NCI-H1048 (cell line): ENCODE measurements around the gene SNURF.
"Not testable (repeated sequence)": the region's sequence is repeated elsewhere in the genome, so short reads cannot be mapped to it uniquely, and the experiment has no call there.

Source experiments
- DNase-seq: peaks from one replicate; lab custom pipeline; 2025; lab: John Stamatoyannopoulos, UW

SNURF gene

DNA sequence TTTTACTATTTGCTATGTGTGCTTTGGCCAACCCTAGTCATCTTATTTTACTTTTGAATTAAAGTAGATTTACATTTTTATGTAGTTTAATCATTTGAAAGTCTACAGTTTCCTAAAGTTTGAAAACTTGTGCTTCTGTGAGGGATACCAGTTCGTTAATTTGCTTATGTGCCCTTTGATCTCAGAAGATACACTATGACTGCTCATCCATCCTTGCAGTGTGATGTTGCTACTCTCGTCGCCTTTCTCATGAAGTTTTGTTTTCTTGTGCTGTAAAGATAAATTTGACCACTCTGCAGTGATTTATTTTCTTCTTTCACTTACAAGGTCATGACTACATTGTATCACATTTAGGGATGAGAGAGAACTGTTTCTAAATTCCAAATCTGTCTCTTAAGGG is 16.3 kb downstream of the SNURF start:
- DNase-seq, result no peak

DNA sequence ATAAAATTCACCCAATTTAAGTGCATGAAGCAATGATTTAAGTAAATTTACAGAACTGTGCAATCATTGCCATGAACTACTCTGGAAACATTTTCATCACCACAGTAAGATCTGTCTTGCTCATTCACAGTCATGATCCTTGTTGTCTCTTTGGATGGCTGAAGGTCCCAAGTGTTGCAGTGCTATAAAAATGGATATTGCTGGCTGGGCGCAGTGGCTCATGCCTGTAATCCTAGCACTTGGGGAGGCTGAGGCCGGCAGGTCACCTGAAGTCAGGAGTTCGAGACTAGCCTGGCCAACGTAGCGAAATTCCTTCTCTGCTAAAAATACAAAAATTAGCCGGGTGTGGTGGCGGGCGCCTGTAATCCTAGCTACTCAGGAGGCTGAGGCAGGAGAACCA is 17.0 kb downstream of the SNURF start:
- DNase-seq, result no peak

DNA sequence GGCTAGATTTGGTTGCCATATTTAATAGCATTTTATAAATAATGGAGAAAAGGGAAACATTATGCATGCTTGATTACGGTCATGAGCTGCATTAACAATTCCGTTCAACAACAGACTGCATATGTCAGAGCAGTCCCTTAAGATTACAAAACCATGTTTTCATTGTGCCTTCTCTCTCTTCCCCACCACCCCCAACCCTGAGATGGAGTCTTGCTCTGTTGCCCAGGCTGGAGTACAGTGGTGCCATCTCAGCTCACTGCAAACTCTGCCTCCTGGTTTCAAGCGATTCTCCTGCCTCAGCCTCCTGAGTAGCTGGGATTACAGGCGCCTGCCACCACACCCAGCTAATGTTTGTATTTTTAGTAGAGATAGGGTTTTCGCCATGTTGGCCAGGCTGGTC is 17.9 kb downstream of the SNURF start:
- DNase-seq, result not testable (repeated sequence)

DNA sequence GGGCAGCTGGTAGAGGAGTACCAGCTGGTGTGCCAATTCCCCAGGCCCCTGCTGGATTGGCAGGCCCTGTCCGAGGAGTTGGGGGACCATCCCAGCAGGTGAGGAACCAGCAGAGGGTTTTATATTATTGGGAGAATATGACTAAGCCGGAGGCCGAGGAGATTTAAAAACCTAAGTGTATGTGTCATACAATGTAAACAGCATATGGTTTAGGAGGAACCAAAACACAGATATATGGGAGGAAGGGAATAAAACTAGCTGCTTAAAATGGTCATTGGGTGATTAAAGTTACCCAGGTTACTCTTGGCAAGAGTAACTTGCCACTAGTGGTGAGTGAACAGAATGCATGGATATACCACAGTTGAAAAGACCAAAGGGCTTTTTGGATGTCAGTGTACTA is 22.1 kb downstream of the SNURF start:
- DNase-seq, result no peak

GRCh38 chr15:24977686-24978085 is 22.9 kb downstream of the SNURF start:
- no peak for DNase-seq

GRCh38 chr15:24985224-24985623 is 30.4 kb downstream of the SNURF start:
- DNase-seq, result no peak

DNA sequence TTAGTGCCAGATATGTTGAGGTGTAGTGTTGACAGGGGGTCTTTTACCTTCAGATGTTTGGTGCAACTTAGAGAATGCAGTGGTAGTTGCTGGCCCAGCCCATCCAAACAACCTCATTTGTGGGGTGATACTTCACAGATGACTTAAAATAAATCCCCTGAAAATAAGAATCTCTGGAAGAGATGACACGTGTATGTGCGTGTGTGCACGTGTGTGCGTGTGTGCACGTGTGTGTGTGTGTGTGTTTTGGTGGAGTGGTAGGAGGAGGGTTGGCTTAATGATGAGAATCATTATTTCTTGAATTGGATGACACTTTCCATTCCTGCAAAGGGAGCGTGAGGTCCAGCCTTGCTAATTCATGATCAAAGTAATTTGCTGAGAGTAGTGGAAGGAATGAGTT is 31.9 kb downstream of the SNURF start:
- no peak for DNase-seq
